ENCODE data around the gene PPID. TPM values are rescaled to one million over a fixed set of nuclear protein-coding genes. Genes with fewer than 3 reads are reported as not detected.
A peak's percentile ranks its signal among the peaks of the same experiment; 100 is the strongest.

PPID gene
- total and polyA plus RNA-seq, 2 of the 13 experiments (the other 11 are each of a cell fraction or from before 2014, with no cell fraction given), result 15.4 to 63.4 TPM

DNA sequence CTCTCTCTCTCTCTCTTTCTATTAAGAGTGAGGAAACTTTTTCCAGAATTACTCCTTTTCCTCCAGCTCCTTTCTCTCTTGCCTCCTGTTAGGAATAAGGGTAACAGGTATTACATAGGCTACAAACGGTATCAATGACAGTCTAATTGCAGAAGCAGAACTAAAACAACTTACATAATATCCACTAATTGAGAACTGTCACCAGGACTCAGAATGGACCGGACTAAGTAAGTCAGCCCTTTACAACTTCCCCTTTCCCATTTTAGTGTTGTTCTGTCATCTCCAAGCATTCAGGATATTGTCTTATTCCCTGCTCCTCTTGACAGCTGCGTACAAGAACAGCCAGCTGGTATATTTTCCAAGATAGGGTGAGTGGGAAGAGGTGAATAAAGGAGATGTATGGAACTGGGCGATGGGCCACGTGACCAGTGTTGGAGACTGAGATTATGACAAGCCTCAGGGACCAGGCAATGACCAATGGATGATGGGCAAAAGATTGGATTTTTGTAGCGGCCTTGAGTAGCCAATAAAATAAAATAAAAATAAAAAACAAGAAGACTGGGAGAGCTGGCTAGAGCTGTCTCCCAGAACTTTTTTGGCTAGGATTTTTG, 43.3 kb upstream of the PPID start (continued):
- TF ChIP-seq ZNF784 (CRISPR knock-in tag; IDR thresholded peaks at IDR 0.05; ENCODE audit: borderline replicate concordance), result no peak

DNA sequence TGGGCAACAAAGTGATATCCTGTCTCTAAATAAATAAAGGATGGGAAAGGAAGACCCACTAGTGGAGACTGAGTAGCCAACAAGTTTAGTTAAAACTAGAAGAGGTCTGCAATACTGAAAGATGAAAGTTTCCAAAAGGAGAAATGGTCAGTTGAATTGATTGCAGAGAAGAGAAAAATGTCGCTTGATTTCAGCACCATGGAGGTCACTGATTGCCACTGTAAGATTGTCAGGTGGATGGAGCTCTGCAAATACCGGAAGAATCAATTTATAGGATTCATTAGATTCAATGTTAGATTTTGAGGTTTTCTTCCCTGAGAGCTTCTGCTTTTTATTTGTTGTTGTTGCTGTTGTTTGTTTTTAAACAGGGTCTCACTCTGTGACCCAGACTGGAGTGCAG, 40.3 kb upstream of the PPID start:
- no peaks in the 10 kb centered on the region for H3K36me3 ChIP-seq (replicated peaks in 1 of 2; ENCODE audit: control insufficient read depth in 1 of 2, insufficient read depth in 2 of 2, low read length in 2 of 2)
- in situ Hi-C loops (cut with HindIII; ENCODE audit: extremely low pct_ligation_motif_present, low pct_unique_long_range_greater_than_20kb), result no loop called here
- ChIA-PET CTCF (ENCODE audit: low intra/inter-chr PET ratio, low total read pairs) (no interaction called here), POLR2A (no interaction called here)
- no peak for TF ChIP-seq ARID4A (CRISPR knock-in tag; IDR thresholded peaks at IDR 0.05; ENCODE audit: borderline replicate concordance)
- no peak for TF ChIP-seq ZNF703 (CRISPR knock-in tag; IDR thresholded peaks at IDR 0.05; ENCODE audit: borderline replicate concordance)
- no peak for TF ChIP-seq NFKBIZ (CRISPR knock-in tag; IDR thresholded peaks at IDR 0.05)
- TF ChIP-seq MIER2 (CRISPR knock-in tag; IDR thresholded peaks at IDR 0.05), result peak; percentile 53; the same call in 1 of the 2 replicates
- TF ChIP-seq, protein P1, sequence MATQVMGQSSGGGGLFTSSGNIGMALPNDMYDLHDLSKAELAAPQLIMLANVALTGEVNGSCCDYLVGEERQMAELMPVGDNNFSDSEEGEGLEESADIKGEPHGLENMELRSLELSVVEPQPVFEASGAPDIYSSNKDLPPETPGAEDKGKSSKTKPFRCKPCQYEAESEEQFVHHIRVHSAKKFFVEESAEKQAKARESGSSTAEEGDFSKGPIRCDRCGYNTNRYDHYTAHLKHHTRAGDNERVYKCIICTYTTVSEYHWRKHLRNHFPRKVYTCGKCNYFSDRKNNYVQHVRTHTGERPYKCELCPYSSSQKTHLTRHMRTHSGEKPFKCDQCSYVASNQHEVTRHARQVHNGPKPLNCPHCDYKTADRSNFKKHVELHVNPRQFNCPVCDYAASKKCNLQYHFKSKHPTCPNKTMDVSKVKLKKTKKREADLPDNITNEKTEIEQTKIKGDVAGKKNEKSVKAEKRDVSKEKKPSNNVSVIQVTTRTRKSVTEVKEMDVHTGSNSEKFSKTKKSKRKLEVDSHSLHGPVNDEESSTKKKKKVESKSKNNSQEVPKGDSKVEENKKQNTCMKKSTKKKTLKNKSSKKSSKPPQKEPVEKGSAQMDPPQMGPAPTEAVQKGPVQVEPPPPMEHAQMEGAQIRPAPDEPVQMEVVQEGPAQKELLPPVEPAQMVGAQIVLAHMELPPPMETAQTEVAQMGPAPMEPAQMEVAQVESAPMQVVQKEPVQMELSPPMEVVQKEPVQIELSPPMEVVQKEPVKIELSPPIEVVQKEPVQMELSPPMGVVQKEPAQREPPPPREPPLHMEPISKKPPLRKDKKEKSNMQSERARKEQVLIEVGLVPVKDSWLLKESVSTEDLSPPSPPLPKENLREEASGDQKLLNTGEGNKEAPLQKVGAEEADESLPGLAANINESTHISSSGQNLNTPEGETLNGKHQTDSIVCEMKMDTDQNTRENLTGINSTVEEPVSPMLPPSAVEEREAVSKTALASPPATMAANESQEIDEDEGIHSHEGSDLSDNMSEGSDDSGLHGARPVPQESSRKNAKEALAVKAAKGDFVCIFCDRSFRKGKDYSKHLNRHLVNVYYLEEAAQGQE (IDR thresholded peaks at IDR 0.05; ENCODE audit: borderline replicate concordance in 1 of 2, low read depth in 1 of 2, low read length in 2 of 2), result peak in 1 of 2 experiments; percentile 84; a peak in 3 of 4 replicates
- TF ChIP-seq JUNB (CRISPR knock-in tag; IDR thresholded peaks at IDR 0.05; ENCODE audit: borderline replicate concordance), result no peak
- no peak overlapping the region for H3K9ac ChIP-seq (ENCODE audit: insufficient read depth, low read depth, low read length)
- FAIRE-seq (no peak), DNase-seq (ENCODE audit: low spot score) (no peak), ATAC-seq (no peak)
- no peaks in the 10 kb centered on the region for H3K27me3 ChIP-seq (ENCODE audit: control insufficient read depth in 1 of 2, insufficient read depth in 2 of 2, low read length in 2 of 2)
- H3K9me3 ChIP-seq (ENCODE audit: low read length), result no peaks in the 10 kb centered on the region
- no peak overlapping the region for H2AFZ ChIP-seq (ENCODE audit: low read length)
- H3K79me2 ChIP-seq (ENCODE audit: insufficient read depth, low read length), result no peaks in the 10 kb centered on the region
- no peak overlapping the region for H3K4me3 ChIP-seq (replicated peaks in 1 of 3; ENCODE audit: insufficient read depth in 1 of 3, low read depth in 2 of 3, low read length in 3 of 3)
- 46% methylated on average over 2 of the region's 2 CpGs for WGBS (ENCODE audit: low lambda C conversion rate)
- intact Hi-C loops (cut with micrococcal nuclease; ENCODE audit: unreplicated experiment), result no loop called here
- H3K27ac ChIP-seq (ENCODE audit: extremely low read length, insufficient read depth, low read length), result no peak overlapping the region
- H3K4me2 ChIP-seq (ENCODE audit: low read depth, low read length), result no peak overlapping the region
- H4K20me1 ChIP-seq (ENCODE audit: insufficient read depth, low read length), result no peaks in the 10 kb centered on the region
- no TSS peak for BruUV-seq (replicated peaks)
- H3K4me1 ChIP-seq (ENCODE audit: insufficient read depth, low read length), result peaks cover 38% of the 10 kb centered on the region

All from HepG2 (cell line).